ENCODE results near the gene GSDME. TPM values are rescaled to one million over a fixed set of nuclear protein-coding genes. Genes with fewer than 3 reads are reported as not detected.

Gene GSDME
- total RNA-seq, 1 donor from 2014 or later: 9.3 TPM

DNA sequence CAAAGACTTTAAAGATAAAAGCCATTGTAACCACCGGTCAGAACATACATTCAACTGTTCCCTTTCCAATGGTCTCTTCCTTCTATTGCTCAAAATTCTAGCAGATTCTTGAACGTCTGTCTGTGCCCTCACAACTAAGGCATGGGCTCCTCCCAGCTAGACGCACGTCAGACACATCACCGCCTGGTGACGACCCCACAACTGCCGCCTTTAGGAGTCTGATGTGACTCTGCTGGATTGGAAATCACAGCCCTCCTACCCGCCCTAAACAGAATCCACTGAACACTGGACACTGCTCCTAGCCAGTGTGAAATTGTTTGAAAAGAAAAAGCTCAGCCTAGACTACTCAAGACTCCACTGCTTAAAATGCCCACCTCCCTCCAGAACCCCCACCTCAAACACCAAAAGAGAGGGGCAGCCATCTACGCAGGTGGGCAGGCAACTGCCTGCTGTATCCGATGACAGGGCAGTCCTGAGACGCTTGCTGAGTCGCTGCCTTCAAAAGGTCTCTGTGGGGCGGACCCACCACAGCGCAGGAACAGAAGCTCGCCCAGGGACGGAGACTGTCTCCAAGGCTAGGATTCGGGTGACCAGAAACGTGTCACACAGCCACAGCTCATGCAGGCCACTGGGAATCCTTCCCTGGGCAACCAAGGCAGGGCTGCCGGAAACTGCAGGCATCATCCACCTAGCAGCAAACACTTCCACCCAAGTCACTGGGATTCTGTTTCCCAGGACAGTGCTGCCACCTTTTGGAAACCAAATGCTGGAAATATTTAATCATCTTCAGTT lies 34.7 kb downstream of the GSDME start:
- H3K4me1 Mint-ChIP-seq: no peaks in the 10 kb centered on the region
- no peak overlapping the region for H3K4me3 Mint-ChIP-seq
- TF ChIP-seq, protein P1, sequence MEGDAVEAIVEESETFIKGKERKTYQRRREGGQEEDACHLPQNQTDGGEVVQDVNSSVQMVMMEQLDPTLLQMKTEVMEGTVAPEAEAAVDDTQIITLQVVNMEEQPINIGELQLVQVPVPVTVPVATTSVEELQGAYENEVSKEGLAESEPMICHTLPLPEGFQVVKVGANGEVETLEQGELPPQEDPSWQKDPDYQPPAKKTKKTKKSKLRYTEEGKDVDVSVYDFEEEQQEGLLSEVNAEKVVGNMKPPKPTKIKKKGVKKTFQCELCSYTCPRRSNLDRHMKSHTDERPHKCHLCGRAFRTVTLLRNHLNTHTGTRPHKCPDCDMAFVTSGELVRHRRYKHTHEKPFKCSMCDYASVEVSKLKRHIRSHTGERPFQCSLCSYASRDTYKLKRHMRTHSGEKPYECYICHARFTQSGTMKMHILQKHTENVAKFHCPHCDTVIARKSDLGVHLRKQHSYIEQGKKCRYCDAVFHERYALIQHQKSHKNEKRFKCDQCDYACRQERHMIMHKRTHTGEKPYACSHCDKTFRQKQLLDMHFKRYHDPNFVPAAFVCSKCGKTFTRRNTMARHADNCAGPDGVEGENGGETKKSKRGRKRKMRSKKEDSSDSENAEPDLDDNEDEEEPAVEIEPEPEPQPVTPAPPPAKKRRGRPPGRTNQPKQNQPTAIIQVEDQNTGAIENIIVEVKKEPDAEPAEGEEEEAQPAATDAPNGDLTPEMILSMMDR (IDR thresholded peaks at IDR 0.05; ENCODE audit: unreplicated experiment): no peak
- no peaks in the 10 kb centered on the region for H3K36me3 Mint-ChIP-seq
- no peak for DNase-seq (ENCODE audit: low spot score in 2 of 2, unreplicated experiment in 2 of 2)
- H3K27me3 Mint-ChIP-seq (ENCODE audit: low read depth): no peaks in the 10 kb centered on the region
- no peak overlapping the region for H3K27ac Mint-ChIP-seq
- H3K9me3 Mint-ChIP-seq: peaks cover 4% of the 10 kb centered on the region

DNA sequence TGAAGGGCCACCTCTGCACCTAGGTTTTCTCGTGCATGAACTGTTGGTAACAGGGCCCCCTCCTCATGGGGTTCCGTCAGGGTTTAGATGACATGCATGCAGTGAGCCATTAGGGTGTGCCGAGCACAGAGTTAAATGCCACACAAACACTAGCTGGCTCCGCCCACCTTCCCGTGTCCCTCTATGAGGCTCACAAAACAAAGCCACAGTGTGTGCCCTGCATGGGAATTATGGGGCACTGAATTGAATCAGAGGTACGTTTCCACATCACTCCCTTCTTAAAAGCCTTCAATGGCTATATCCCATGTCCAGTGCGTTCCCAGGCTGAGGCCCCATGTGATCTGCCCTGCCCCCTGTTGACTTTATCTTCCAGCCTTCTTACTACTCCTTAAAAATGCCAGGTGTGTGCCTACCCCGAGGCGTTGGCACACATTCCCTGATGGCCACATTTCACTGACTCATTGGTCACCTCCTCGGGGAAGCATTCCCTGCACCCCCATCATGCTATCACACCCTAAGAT lies 35.7 kb downstream of the GSDME start:
- Mint-ChIP-seq H3K27ac (no peak overlapping the region), H3K9me3 (peaks cover 4% of the 10 kb centered on the region), H3K4me3 (no peak overlapping the region), H3K36me3 (no peaks in the 10 kb centered on the region), H3K27me3 (ENCODE audit: low read depth) (no peaks in the 10 kb centered on the region), H3K4me1 (no peaks in the 10 kb centered on the region)
- no peak for DNase-seq (ENCODE audit: low spot score in 2 of 2, unreplicated experiment in 2 of 2)
- TF ChIP-seq, protein P1 (IDR thresholded peaks at IDR 0.05; ENCODE audit: unreplicated experiment): no peak

DNA sequence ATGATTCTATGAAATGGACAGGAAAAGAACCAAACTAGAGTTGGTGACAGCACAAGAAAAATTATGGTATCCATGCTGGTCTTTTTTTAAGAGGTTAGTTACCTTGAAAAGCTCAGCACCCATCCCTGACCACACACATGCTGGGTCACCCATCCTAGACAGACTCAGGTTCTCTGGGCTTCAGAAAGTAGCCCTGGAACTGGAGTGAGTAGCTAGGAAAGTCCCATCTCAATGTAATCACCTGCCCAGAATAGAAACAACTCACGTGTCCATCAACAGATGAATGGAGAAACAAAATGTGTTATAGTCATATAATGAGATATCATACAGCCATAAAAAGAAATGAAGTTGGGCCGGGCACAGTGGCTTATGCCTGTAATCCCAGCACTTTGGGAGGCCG lies 37.0 kb downstream of the GSDME start:
- peaks cover 4% of the 10 kb centered on the region for H3K9me3 Mint-ChIP-seq
- no peaks in the 10 kb centered on the region for H3K36me3 Mint-ChIP-seq
- H3K27ac Mint-ChIP-seq: no peak overlapping the region
- DNase-seq (ENCODE audit: low spot score in 2 of 2, unreplicated experiment in 2 of 2): no peak
- H3K27me3 Mint-ChIP-seq (ENCODE audit: low read depth): no peaks in the 10 kb centered on the region
- TF ChIP-seq, protein P1 (IDR thresholded peaks at IDR 0.05; ENCODE audit: unreplicated experiment): no peak
- H3K4me1 Mint-ChIP-seq: no peaks in the 10 kb centered on the region
- no peak overlapping the region for H3K4me3 Mint-ChIP-seq

DNA sequence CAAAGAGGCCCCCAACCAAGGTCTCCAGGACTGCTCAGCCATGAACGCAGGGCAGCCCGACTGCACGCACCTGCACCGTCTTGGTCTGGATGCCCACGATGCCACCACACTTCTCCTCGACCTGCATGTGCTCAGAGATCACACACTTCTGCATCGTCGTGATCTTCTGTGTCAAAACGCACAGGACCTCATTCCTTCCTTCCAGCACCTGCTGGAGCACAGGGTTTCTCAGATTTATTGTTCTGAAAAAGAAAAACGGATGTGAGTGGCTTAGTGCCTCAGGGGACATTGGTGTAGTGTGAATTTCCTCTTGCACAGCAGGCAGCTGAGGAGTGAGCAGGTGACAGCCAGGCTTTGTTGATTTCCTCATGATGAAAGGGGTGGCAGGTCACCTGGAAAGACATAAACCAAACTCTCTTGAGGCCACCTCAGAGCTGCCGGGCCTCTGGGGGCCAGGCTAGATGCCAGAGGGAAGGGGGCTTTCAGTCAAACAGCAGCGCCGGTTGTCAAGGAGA lies 38.2 kb downstream of the GSDME start:
- Mint-ChIP-seq H3K4me3 (no peak overlapping the region), H3K27me3 (ENCODE audit: low read depth) (no peaks in the 10 kb centered on the region), H3K36me3 (no peaks in the 10 kb centered on the region), H3K27ac (no peak overlapping the region), H3K9me3 (no peaks in the 10 kb centered on the region), H3K4me1 (no peaks in the 10 kb centered on the region)
- DNase-seq (ENCODE audit: low spot score in 2 of 2, unreplicated experiment in 2 of 2): no peak
- TF ChIP-seq, protein P1 (IDR thresholded peaks at IDR 0.05; ENCODE audit: unreplicated experiment): no peak

DNA sequence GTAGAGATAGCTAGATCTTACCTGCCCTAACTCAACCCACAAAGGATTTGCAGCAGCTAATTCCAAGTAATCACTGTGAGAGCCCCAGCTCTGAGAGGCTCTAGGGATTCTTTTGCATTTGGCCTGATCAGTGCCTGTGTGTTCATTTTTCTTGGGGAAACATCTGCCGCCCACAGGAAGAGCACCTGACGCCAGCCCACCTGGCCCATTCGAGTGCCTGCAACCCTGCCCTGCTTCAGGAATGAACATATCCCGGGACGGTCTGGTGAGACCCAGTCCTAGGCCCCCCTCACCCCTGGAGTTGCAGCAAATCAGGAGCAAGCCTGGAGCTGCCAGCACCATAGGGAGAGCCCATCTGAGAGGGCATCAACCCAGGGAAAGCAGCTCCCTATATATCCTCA lies 38.8 kb downstream of the GSDME start:
- Mint-ChIP-seq H3K27me3 (ENCODE audit: low read depth) (no peaks in the 10 kb centered on the region), H3K27ac (no peak overlapping the region), H3K36me3 (no peaks in the 10 kb centered on the region), H3K4me3 (no peak overlapping the region), H3K4me1 (no peaks in the 10 kb centered on the region), H3K9me3 (no peaks in the 10 kb centered on the region)
- no peak for DNase-seq (ENCODE audit: low spot score in 2 of 2, unreplicated experiment in 2 of 2)
- TF ChIP-seq, protein P1 (IDR thresholded peaks at IDR 0.05; ENCODE audit: unreplicated experiment): no peak
